DMS53 treated with DMSO at 0.1 percent for 48 hours (cell line): ENCODE results near the gene NNMT.

Source experiments
- DNase-seq: peaks from one replicate; lab custom pipeline; 2025; ENCODE audit not compliant: unreplicated experiment; lab: John Stamatoyannopoulos, UW

The NNMT gene

DNA sequence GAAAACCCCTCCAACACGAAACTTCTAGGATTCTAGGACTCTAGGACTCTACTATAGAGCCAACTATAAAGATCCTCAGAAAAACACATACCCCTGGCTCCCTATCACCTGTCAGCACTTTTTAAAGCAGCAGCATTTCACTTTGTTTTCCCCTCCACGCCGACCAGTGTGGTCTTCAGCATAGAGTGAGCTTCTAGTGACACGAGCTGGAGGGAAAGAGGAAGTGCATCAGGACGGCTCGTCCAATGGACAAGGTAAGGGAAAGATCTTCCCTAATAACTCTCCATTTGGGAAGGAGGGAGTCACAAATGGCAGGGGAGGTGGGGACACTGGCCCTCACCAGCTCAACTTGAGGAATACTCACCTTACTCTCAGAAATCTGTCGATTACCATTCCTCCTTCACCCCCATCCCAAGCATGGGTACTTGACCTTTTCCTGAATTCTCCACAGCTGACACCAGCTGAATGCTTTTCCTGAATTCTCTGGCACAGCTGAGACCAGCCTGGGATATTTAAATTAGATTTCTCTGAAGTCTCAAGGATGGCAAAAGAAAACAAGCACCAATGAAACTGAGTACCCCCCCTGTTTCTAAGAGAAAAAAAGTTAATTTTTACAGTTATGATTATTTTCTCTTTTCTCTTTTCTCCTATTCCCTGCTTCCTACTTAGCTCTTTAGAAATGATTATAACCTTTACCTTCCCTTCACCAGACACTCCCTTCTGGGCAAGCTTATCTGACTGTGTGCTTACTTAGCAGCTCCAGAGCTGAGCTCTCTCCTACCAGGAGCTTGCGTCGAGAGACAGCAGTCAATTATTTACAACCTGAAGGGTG, 33.3 kb upstream of the NNMT start:
- DNase-seq = peak; percentile 19

GRCh38 chr11:114263513-114264170, 32.6 kb upstream of the NNMT start:
- no peak for DNase-seq

DNA sequence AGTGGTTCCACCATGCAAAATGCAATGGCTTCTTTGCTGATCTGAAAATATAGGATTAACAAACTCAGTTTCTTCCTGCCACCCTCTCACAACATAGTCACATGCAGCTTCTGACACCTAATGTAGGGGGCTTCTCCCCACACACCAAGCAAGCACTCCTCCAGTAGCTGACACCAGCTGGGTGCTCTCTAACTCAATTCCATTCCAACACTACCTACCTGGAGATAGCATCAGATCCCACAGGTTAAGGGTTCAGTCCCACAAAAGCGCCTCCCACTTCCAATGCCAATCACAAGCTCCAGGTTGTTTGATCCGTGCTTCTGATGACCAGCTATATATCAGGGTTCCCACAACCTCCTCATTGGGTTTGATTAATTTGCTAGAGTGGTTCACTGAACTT, 31.8 kb upstream of the NNMT start:
- no peak for DNase-seq

GRCh38 chr11:114265122-114265878, 30.9 kb upstream of the NNMT start:
- no peak for DNase-seq

DNA sequence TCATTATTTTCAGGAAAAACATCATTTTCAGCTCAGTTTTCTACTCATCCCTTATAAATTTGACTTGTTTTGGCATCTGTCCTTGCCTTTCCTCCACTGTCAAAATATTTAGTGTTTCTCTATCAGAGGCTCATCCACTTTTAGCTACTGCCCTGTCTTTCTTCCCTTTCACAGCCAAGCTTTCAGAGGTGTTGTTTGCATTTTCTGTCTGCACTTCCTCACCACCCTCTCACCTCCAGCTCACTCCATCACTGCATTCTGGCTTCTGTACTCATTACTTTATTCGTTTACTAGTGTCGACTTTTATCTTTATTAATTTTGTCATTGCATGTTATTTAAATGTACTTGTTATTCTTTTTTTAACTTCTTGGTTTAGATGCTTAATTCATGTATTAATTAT, 26.7 kb upstream of the NNMT start:
- no peak for DNase-seq

DNA sequence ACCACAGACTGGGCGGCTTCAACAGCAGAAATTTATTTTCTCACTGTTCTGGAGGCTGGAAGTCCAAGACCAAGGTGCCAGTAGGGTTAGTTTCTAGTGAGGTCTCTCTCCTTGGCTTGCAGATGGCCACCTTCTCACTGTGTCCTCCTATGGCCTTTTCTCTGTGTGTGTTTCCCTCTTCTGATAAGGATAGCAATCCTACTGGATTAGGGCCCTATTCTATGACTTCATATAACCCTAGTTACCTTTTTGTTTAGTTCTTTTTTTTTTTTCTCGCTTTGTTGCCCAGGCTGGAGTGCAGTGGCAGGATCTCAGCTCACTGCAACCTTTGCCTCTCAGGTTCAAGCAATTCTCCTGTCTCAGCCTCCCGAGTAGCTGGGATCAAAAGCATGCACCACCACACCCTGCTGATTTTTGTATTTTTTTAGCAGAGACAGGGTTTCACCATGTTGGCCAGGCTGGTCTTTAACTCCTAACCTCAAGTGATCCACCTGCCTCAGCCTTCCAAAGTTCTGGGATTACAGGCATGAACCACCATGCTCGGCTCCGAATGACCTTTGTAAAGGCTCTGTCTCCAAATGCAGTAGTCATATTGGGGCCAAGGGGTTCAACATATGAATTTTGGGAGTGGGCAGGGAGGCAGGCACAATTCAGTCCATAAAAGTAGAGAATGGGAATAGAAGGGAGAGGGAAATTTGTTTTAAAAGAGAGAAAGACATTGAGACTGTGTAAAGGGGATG, 25.5 kb upstream of the NNMT start:
- no peak for DNase-seq

- no peak for DNase-seq
Measured at GRCh38 chr11:114271316-114271715, 24.9 kb upstream of the NNMT start.

DNA sequence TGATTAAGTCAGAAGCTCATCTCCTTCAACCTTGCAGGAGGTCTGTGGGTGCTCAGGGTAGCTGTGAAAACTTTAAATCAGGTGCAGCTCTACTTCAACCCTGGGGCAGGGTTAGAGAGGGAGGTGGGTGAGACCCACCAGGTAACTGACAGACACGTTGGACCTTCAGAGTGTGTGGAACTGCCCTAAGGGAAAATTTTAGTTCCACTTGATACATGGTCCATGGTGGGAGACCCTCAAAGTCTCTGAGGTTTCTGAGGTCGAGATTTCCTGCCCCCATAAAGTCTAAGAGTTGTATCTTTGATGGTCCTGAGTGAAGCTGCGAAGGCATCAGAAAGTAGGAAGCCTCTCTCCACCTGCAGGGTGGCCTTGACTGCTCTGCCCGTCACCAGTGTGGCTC, 23.9 kb upstream of the NNMT start:
- DNase-seq = no peak

GRCh38 chr11:114273071-114273470, 23.1 kb upstream of the NNMT start:
- no peak for DNase-seq

GRCh38 chr11:114273890-114274635, 22.1 kb upstream of the NNMT start:
- DNase-seq = no peak

DNA sequence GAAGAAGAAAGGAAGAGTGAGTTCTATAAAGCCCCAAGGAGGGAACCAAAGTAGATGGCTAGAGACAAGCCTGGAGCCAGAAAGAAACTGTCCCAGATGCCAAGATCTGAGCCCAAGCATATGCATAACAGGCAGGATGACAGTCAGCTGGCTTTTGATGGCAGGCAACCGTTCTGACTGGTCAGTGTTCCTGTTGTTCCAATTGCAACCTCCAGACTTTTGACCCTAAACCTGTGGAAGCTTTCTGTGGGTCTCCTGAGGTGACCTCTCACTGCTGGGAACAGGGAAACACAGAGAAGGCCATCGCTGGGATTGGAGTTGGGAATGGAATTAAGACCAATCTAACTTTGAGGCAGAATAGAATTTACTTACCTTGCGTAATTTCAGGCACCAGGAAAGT, 21.6 kb upstream of the NNMT start:
- no peak for DNase-seq

DNA sequence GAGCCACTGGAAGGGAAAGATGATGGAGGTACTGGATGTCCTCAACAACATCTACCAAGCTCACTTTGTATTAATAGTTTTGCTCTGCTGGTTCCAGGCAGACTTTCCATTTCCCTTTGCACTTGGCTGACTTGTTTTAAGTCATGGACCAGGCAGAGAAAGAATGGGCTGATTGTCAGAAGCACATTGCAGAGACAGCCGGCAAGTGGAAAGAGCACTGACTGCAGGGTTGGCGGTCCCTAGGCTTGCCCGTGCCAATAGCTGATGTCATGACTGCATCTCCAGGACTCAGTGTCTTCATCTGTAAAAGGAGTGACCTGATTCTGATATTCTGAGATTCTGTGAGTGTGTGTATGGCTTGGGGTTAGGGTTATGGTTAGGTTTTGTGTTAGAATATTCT, 20.9 kb upstream of the NNMT start:
- DNase-seq = no peak

DNA sequence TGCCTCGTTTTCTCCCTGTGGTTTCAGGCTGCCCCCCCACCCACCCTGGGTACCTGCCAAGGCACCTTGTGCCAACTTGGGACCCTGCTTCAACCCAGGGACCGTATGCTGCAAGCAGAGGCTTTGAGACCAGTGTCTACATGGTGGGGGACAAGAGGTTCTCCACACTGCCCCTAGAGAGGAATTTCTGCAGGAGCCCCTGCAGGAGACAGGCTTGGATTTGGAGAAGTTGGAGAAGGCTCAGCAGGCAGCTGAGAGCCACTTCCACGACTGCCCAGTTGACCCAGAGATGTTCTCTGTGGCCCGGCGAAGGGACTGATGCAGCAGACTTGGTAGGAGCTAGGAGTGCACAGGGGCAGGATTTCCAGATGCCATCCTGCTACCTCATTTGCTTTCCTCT, 20.1 kb upstream of the NNMT start:
- DNase-seq = no peak

GRCh38 chr11:114277637-114278341, 18.4 kb upstream of the NNMT start:
- DNase-seq = no peak

GRCh38 chr11:114278342-114279065, 17.7 kb upstream of the NNMT start:
- no peak for DNase-seq

DNA sequence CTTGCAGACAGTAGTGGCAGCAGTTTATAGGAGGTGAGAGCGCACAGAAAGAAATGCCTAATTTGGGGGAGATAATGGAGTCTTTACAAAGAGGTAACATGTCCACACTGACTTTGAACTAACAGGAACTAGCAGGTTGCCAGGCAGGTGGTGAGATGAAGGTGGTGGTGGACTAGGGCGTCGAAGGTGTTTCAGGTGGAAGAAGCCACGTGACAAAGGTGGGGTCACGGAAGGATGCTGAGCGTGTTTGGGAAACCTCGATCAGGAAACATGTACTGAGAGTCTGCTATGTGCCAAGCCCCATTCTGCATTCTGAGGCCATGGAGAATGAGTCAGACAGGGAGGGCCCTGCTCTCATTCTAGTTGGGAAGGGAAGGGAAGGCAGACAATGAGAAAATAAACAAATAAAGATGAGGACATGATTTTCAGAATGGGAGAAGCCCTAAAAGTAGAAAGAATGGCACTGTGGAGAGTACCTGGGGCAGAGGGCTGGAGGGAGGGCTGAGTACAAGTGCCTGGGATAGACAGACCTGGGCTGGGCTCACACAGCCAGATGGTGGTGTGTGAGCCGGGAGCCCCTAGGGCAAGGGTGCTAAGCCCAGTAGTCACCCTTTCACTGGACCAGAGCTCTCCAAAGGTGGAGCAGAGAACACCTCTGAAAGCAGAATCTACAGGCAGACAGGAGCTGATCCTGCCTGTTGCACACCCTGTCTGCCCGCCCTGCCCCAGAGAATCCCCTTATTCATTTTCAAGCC, 16.2 kb upstream of the NNMT start:
- no peak for DNase-seq

- peak; percentile 86 for DNase-seq
Measured at GRCh38 chr11:114280696-114281095, 15.5 kb upstream of the NNMT start.

DNA sequence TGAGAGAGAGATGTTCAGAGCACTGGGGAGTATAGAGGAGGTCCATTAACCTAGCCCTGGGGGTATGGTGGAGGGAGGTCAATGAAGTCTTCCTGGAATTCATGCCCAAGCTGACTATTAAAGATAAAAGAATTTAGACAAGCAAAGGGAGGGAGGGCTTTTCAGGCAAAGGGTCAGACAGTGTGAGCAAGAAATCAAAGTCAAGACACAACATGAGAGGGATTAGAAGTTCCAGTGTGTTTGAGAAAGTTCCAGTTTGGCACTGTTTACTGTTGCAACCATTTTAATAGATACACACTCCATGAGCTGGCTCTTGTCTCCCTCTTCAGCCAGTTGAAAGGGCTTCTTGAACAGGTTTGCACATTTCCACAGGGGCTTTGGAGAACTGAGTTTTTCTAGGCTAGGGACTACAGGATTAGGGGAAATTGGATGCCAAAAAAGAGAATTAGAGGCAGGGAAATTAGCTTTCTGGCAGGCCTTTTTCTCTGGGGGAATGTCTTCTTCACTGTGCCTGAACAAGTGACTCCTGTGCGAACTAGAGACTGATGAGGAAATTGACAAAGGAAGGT, 14.7 kb upstream of the NNMT start:
- DNase-seq = no peak
